Stimulated activated CD8-positive, alpha-beta memory T cell treated with anti-CD3 and anti-CD28 coated beads, Interleukin-7, amount 100 ng/mL, for 4 hours (primary cell): ENCODE data around the gene SPATA31C2.
A peak's percentile ranks its signal among the peaks of the same experiment; 100 is the strongest.
"Not testable (repeated sequence)": the region's sequence is repeated elsewhere in the genome, so short reads cannot be mapped to it uniquely, and the experiment has no call there.

Source experiments
- DNase-seq, 2 donors: peaks; one replicate each; pipeline ENCODE4 v3.0.0-alpha.2; 2020; ENCODE audit warnings: low read depth in 2 of 2

SPATA31C2 gene

DNA sequence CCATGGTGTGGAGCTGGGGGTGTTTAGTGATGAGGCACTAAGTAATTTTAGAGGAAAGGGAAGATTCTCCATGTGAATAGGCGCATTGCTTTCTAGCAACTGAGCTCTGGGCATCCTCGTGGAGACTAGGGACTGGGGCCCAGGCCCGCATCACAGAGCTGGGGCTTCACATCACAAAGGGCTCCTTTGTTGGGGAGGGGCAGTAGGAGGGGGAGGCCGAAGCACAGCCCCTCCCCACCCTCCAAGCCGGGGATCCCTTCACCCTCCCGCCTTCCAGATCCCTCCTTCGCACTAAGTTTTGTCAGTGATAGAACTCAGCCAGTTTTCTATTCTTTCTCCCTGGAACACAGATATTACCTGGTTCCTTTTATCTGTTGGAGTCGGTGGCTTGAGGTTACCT is at the start of gene SPATA31C2:
Gene SPATA31C2 (minus strand): TSS at position 101 of the 400 bp plus-strand sequence. CDS start 29 bp downstream, at position 72.
- not testable (repeated sequence) for DNase-seq

DNA sequence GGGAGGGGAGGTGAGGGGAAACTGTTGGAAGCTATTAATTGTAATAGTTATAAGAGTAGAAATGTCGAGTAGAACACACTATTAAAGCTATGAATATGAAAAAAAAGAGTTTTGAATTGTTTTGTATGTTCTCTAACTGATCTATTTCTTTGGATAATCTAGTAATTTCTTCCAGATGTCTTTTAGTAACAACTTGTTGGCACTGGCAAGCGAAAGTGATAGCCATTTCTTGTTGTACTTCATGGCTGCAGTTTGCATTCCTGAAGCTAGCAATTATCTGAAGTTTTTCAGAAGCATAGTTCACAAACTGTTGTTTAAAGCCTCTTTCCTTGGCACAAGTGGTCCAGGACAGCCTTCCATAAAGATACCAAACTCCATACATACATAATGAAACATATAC is 49.4 kb upstream of the SPATA31C2 start:
- DNase-seq, result no peak

DNA sequence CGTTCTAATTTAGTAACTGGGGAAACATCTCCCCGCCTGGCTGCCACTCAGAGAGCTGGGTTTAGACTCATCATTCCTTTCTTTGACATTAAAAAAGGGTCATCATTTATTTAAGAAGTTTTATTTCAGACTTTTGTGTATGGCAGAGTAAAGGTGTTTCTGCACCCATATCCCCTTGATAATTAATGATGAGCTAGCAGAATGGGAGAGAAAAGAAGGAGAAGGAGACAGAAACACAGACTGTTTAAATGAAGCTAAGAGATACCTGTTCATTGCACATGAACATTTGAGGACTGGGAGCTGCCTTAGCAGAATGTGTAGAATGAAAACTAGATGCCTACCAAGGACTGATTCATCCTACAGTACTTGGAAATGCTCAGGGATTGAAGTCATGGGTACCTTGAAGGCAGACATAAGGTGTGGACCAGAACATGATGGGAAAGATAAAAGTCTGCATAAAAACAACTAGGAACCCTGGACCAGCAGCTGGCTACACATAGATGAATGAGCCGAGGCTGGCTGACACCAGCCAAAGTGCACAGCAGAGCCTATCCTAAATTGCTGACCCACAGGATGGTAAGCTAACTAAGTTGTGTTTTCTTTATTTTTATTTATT is 48.3 kb upstream of the SPATA31C2 start:
- no peak for DNase-seq

DNA sequence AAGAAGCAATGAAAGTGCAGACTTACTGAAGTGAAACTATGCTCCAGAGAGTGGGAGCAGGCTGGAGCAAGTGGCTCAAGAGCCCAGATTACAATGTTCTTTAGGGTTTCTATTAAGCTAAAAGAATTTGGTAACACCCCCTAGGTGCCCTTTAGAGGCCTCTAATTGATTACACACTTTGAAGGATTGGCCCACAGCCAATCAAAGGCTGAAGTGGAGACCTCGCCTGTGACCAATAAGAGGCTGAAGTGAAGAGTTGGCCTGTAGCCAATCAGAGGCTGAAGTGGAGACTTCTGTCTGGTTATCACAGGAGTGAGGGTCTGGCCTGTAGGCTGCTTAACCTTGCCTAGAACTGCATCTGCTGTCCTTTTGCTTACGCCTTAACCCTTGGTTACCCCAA is 46.7 kb upstream of the SPATA31C2 start:
- DNase-seq, result no peak

DNA sequence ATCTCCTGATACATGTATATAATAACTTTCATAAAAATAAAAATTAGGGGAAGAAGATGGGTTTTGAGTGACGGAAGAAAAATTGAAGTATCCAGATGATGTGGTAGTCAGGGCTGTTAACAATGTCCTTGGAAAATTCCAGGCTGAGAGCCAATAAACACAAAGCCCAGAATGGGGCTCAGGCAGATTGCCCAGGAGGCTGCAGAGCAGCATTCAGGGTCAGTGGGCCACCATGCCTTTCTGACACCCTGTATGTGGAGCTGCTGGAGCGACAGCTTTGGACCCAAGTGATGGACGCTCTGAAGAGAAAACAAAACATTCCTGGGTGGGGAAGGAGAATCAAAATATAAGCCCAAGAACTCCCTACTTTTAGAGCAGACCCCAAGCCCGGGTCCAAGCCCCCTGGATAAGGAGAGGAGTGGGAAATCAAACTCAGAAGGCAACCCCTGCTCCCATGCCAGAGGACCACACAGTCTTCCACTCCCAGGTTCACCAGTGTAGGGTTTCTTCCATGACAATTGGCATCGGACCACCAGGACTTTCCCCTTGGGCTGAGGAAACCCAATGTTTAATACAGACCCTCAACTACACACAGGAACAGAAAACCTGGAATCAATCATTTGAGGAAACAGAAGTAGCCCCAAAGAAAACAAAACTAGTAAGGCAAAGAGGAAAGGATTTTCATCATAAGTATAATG is 45.7 kb upstream of the SPATA31C2 start:
- no peak for DNase-seq

DNA sequence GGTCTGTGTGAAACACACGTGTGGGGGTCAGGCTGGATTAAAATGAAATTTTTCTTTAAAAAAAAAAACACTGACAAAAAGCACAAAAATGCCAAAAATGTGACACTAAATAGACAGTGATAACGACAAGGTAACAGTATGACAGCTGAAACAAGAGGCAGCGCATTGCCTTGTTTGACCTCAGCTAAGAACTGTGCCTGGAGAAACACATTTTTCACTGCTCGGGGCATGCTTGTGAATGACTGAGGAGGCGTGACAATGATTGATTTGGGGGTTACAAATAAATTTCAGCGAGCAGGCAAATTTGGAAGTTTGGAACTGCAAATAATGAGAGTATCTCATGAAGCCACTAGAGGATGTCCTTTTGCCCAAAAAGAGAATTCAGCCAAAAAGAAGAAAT is 44.2 kb upstream of the SPATA31C2 start:
- no peak for DNase-seq

DNA sequence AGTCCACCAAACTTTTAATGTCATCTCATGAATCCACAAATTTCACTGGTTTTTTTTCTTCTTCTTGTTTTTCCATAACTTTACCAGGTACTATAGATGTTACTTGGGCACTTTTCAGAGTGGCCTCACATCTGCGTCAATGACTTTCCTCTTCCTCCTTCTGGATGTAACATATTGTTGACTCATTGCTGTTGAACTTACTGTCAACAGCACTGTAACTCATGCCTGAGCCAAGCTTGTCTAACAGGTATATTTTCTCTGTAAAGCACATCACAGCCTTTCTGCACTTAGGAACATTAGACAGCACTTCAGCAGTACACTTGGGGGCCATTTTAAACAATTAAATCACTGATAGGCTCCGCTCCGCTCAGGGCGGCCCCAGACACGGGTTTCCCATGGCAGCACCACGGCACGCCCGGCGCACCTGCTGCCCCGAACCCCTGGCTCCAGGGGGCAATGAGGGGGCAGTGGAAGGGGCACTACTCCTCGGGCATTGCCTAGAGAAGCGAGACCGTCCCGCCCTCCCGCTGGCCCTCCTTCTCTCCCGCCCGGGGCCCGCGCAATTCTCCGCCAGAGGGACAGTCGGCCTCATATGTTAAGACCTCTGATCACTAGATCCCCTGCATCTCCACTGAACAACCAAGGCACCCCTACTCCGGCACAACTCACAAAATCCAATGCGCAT is 41.9 kb upstream of the SPATA31C2 start:
- no peak for DNase-seq

DNA sequence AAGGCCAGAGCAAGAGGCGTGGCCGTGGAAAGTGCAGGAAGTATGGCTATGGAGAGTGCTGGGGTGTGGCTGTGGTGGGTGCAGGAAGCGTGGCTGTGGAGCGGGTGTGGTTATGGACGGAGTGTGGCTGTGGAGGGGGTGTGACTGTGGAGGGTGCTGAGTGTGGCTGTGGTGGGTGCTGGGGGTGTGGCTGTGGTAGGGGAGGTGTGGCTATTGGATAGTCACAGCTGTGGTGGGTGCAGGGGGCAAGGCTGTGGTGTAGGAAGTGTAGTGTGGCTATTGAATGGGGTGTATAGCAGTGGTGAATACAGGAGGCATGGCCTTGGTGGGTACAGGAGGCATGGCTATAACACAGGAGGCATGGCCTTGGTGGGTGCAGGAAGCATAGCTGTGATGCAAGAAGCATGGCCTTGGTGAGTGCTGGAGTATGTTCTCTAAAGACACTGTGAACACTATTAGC is 40.8 kb upstream of the SPATA31C2 start:
- DNase-seq, result peak in 1 of 2 donors; percentile 2

DNA sequence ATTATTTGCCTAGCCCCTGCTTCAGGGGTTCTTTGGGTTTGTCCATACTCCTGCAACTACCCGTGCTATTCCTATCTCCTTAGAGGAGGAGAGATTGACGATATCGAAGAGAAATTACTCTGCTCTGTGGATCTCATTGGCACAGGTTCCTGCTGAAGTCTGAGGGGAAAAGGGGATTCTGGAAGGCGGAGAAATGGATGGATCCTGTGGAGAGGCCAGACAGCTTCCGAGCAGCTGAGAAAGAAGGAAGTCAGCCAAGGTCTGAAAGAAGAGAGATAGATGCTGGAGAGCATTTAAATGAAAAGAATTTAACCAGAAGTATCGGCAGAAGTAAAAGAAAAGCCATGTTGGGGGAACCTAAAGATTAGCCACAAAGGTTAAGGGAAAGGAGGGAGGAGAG is 40.4 kb upstream of the SPATA31C2 start:
- DNase-seq, result no peak

DNA sequence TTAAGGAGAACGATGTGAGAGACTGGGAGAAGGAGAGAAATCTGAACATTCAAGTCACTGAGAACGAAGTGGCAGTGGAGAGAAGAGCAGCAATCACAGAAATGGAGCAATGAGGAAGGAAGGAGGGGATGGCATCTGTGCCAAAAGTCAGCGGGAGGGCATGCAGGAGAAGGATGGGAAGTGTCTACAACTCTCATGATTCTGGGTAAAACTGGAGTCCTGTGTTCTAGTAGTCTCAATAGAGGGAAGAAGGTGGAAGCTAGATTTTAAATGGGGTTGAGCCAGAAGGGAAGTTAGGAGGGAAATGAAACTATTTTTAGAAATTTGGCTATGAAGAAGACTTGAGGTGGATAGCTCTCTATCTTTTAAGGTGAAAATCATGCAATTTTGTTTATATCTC is 39.1 kb upstream of the SPATA31C2 start:
- no peak for DNase-seq

DNA sequence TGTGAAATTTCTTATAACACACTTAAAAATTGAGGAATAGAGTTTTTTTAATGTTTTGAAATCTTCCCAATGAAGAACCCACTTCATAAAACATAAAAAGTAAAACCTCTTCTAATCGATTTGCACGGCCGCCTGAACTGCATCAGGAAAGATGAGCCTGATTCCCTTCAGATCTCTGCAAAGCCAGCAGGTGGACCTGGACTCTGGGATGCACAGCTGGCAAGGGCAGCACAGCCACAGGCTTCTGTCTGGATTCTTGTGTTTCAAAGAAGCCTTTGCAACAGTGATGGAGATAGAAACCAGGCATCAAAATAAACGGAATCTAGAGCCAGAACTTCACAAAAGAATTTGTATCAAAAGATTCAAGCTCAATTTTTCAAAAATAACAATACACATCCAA is 36.0 kb upstream of the SPATA31C2 start:
- no peak for DNase-seq

DNA sequence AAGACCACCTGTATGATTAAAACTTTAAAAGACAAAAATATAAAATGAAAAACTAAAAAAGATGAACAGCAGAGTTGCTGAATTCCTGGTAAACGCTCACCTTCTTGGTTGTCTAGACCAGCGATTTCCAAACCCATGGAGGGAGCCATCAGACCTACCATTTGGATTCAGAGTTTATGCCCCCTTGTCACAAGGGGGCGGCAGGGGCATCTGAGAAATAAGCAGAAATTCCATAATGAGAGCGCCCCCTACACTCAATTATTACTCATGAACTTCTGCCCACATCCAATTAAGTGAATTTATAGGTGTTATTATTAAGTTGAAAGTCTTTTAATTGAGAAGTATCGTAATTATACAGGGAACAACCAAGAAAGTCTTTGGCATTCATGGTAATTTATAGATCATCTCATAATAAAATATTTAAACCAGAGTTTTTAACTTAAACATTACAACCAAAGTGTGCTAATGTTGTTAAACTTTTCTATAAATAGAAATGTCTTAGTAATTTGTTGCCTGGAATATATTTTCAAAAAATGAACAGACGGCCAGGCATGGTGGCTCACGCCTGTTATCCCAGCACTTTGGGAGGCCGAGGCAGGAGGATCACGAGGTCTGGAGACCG is 35.2 kb upstream of the SPATA31C2 start:
- peak; percentile 11 to 20 for DNase-seq

DNA sequence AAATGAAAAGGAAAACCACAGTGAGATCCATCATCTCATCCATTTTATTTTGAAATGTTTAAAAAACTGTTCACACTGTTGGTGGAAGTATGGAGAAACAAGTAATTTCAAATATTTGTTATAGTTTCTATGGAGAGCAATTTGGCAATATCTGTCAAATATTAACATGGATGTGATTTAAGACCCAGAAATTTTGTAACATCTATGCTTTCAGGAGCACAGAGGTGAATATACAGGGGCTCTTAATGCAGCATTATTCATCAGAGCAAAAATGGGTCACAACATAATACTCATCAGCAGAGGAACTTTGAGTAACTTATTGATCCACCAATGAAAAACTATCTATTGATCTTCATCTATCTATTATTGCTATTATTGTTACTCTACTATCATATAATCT is 31.4 kb upstream of the SPATA31C2 start:
- DNase-seq, result no peak

DNA sequence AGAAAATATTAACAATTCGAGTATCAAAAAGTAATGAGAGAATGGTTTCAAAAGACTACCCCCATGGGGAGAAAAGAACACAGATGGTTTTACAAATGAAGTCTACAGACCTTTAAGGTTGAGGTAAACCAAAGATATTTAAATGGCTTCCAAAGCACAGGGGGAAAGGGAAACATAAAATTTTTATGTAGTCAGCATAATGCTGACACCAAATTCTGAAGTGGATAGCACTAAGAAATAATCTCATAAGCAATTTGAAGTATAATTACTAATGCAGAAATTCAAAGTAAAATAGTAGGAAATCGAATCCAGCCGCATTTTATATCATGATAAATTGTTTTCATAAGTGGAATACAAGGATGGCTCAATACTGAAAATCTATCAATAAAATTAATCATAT is 30.3 kb upstream of the SPATA31C2 start:
- DNase-seq, result no peak

DNA sequence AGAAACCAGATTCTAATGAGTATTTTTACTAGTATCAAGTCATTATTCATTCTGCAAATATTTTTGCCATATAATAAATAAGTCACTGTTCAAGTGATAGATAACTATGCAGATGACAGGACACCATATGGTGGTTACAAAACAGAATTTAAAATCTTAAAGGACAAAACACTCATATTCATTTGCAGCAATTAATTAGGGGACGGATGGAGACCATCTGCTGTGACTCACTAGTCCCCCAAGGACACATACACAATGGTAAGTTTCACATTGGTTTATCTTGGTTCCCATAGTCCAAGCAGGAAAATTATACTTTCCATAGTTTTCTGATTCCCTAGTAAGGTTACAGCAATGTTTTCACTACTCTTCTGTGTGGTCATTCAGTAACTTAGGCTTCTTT is 28.4 kb upstream of the SPATA31C2 start:
- DNase-seq, result no peak

DNA sequence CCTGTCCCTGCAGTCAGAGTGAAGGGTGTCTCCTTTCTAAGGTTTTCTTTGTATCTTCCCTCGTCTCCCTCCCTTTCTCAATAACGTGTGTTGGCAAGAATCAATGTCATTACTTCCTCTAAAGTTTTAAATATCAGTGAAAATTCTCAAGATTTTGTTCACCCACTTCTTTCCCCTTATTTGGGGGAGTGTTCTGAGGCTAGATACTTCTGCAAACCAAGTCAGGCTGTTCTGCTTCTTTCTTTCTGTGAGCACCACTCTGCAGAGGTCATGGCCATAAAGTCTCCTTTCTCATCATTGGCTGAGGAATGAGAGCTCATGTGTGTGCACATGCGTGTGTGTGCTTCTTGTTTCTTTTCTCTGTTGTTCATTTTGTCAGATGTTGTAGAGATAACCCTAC is 26.6 kb upstream of the SPATA31C2 start:
- DNase-seq, result no peak

DNA sequence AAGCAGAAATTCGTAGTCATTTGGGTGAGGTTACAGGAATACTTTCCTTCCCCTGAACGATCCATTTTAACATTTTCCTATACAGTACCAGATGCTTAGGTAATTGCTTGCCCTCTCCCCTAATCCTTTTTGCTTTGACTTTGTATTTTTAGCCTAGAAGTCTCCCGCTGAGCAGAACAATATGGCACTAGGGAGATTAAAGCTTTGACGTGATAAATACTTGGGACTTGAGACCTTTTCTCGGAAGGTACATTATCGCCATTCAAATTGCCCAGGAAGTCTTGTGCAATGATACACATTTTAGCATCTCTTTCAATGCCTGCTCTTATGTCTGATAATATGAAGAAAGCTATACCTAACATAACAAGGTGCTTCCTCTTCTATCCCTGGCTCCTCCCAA is 22.9 kb upstream of the SPATA31C2 start:
- no peak for DNase-seq

DNA sequence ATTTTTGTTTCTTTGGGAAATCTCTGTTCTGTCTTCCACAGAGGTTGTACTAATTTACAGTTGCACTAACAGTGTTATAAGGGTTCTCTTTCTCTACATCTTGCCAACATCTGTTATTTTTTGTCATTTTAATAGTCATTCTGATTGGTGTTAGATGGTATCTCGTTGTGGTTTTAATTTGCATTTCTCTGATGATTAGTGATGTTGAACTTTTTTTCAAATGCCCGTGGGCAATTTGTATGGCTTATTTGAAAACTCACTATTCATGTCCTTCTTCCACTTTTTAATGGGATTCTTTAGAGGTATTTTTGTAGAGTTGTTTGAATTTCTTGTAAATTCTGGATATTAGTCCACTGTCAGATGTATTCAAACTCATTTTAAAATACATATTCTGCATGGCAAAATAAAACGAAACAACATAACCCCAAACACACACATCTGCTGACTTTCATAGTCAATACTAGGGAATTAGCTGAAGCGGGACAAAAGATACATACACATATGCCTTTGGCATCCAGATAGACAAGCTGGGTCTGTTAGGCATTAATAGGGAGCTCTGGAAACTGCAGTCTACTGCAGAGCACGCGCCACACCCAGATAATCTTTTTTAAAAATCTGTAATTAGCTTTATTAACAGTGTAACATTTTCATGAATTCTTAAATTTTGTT is 5.8 kb upstream of the SPATA31C2 start:
- DNase-seq, result no peak

DNA sequence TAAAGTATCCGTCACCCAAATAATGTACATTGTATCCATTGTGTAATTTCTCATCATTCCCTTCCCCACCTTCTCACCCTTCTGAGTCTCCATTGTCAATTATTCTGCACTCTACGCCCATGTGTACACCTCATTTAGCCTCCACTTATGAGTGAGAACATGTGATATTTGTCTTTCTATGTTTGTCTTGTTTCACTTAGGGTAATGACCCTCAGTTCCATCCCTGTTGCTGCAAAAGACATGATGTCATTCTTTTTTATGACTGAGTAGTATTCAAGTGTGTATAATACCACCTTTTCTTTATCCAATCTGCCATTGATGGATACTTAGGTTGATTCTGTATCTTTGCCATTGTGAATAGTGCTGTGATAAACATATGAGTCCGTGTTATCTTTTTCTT is 4.9 kb upstream of the SPATA31C2 start:
- DNase-seq, result no peak

DNA sequence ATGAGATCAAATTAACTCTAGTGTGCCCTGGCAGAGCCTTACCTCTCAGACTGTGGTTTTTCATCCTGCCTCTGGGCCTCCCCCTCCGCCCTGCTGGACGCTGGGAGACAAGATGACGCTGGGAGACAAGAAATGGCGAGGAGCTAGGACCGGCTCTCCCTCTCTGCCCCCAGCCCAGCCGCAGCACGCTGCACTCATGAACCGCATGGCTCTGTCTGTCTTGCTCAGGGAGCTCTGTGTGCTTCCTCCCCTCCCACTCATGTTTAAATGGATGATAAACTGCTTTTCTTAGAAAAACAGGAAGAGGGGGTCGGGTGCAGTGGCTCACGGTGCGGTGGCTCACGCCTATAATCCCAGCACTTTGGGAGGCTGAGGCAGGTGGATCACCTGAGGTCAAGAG is 4.7 kb downstream of the SPATA31C2 start:
- DNase-seq, result not testable (repeated sequence)

DNA sequence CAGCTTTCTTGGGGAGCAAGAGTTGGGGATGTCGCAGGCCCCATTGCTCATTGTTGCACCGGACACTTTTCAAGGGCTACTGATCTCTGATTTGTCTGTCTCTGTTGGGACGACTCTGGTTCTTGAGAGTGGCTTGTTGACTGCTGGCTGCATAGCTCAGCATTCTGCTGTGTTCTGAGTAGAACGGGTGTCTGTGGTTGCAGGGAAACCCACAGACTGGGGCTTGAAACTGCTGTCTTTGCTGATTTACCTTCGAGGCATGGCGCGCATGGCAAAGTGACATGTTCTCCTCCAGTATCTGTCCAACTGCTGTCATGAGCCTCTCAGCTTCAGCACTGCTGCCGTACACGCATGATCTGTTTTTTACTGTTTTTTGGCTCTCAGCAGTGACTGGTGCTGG is 8.7 kb downstream of the SPATA31C2 start:
- DNase-seq, result not testable (repeated sequence)

DNA sequence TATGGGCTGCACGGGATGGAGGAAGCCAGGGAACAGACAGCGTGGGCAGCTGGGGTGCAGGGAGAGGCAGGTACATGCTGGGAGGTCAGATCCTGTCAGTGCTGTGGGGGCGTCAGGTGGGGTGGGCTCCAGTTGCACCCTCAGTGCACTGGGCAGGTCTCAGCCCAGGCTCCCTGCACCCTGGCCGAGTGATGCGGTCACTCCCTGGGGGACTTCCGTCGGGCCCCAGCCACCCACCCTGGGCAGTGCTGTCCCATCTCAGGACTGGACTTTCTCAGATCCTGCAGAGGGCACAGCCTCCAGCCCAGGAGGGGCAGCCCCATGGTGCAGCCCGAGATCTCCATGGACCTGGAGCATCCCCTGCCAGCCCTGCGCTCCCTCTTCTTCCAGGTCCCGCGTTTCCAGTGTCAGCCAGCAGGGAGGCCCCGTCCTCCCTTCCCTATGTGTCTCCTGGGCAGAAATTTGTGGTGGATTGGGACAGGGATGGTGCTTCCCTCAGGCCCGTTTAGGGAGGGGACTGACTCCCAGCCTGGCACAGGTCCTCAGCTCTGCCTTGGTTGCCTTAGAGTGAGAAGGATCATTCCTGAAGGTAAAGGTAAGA is 10.5 kb downstream of the SPATA31C2 start:
- not testable (repeated sequence) for DNase-seq
